HG02840 (cell line): ENCODE measurements around the gene SSUH2.

Experiments used
- ATAC-seq: cut with Tn5 transposase; IDR thresholded peaks from one replicate; pipeline ENCODE4 v1.9.1; 2021; ENCODE audit warnings: mild to moderate bottlenecking, moderate library complexity, moderate number of reproducible peaks; ENCODE audit not compliant: unreplicated experiment, low FRiP score

The SSUH2 gene

DNA sequence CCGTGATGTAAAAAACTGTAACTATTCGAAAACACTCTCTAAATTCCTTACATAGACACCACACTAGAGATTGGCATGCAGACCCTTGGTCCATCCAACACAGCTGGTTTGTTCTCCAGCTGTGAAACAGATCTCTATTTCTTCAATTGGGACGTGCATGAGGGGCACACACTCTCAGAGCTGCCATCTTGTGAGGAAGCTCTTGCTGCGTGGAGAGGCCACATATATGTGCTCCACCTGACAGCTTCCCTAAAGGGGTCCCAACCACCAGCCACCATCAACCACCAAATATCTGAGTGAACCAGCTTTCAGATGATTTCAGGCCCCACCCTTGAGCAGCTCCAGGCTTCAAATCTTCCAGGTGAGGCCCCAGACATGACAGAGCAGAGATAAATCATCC is 25.6 kb downstream of the SSUH2 start:
- no peak for ATAC-seq

DNA sequence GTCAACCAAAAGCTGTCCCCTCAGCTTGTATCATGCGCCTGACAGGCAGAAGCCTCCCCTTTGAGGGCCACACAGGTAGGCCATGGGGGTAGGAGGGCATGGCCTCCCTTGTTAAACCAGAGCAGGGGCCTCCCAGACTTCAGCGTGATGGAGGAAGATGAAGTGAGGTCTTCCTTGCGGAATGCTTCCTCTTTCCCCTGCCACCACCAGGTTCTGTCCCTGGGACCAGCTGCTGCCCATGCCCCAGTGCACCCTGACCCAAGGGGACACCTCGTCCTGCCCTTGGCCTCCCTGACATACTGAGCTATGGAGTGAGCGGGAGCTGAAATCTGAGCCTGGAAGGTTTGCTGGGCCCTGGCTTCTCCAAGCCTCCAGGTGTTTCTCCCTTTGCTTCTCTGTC is 26.7 kb downstream of the SSUH2 start:
- no peak for ATAC-seq

DNA sequence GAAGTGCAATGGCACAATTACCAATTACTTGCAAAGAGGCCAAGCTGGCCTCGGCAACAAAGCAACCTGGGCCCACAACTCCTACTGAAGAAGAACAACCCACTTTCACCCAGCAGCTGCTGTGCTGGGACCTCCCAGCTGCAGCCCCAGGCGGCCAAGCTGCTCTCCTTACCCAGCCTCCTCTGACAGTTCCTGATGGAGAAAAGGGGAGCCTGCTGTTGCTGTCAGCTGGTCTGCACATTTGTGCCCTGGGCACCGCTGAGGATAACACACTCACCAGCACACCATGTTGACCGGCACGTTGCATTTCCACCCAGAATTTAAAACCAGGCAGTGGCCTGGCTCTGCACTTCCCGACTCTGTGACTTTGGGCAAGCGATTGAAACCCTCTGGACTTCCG is 33.6 kb downstream of the SSUH2 start:
- no peak for ATAC-seq

DNA sequence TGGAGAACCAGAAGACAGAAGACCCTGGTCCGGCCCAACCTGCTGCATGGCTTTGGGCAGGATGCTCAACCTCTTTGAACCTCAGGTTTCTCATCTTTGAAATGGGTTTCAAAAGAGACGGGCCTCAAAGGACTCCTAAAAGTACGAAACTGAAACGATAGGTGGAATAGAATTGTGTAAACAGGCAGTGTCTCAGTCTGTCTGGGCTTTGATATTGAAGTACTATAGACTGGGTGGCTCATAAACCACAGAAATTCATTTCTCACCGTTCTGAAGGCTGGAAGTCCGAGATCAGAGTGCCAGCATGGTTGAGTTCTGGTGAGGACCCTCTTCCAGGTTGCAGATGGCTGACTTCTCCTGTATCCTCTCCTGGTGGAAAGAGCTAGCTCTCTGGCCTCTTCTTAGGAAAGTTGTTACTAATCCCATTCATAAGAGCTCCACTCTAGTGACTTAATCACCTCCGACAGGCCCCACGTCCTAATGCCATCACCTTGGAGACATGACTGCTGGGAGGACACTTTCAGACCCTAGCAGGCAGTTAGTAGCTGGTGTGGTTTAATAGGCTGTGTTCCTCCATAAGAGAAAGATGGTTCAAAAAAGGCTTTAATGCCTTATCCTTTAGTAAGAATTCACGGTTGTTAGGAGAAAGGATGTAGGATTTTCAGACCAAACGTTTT is 35.7 kb downstream of the SSUH2 start:
- ATAC-seq = no peak

DNA sequence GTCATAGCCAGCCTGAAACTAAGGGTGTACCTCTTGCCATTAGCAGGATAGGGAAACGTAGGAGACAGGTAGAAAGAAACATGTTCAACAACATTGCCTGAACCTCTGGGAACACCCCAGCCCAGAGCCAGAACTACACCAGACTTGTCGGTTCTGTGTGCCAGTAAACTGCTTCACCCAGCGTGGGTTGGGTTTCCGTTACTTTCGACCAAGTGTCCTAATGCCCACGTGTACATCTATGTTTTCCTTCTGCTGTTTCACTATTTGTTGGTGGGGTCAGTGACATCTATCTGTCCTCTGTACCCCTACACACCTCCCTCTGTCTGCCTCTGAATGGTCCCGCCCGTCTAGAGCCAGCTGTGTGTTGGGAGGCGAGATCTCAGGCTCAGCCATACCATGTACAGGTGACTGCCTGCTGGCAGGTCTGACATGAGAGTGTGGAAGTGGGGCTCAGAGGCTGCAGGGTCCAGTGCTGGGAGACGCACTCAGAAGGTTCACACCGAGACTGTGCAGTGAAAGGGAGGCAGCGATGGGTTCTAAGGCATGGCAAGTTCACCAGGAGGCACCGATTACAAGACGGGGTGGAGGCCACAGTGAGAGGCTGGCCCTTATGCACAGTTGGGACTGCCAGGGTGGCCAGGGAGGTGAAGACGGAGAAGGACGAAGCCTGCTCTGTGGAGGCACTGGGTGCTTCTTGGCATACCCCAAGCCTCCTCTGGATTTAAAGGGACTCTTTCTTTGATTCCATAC is 36.4 kb downstream of the SSUH2 start:
- ATAC-seq = no peak

DNA sequence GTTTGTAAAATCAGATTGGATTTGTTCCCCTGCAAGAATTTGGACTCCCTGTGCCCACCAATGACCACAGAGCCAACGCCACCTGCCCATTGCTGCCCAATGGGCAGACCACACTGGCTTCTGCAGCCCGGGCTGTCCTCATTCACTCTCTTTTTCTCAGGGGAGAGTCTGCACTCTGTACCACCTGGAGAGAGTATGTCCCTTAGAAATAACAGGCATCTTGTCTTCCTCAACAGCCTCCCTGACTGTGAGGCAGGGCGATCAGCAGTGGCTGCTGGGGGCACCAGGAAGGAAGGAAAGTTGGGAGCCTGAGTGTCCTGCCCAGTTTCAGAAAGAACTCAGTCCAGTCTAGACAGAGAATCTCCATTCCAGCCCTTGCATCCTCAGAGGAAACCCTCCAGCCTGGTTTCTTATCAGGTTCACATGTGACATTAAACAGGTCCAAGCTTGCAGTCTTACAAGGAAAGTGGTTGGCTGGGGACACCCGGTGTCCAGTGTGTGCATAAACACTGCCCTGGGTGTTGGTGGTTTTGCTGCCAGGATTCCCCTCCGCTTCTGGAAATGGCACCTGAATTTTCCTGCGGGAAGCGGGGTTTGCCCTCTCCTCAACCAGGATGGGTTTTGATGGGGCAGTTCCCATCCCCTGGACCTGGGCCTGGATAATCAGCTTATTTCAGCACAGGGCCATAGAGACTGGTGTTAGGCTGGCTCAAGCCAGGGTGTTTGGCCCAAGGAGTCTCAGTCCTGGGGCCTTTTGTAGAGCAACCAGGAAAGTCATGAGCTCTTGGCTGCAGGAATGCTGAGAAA is 37.2 kb downstream of the SSUH2 start:
- ATAC-seq = no peak

DNA sequence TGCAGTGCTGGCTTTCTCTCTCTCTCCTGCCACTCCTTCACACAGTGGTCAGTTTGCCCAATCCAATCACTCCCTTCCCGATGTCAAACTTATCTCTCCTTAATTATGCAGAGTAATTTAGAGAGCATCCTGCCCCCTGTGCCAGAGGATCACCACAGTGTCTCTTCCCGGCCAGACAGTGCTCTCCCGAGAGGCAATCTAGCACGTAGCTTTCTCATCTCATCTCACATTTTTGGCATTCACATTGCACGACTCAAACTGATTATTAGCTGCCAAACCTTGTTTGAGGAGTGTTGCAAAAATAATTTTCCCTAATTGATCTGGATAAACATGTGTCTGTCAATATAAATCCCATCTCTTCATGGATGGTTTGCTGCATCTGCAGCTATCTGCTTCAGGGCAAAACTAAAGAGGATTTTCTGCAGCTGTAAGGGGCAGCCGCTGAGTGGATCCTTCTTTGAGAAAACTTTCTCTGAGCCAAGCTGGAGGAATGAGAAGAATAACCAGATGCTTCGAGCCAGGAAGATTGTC is 37.8 kb downstream of the SSUH2 start:
- no peak for ATAC-seq

DNA sequence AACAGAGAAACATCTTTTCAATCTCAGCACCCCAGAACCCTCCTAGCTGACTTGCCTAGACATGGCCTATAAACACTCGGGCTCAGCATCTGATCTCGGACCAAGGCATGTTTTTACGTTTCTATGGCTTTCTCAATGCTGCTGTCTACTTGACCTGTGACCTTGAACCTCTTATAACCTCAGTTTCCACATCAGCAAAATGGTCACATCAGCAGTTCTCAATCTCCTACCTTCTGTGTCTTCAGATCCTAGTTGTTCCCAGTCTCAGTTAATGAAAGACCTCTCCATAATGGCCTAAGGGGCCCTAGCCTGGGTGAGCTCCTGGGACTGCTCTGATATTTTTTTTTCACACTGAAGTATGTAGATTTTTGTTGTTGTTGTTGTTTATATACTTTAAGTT is 39.6 kb downstream of the SSUH2 start:
- ATAC-seq = no peak

DNA sequence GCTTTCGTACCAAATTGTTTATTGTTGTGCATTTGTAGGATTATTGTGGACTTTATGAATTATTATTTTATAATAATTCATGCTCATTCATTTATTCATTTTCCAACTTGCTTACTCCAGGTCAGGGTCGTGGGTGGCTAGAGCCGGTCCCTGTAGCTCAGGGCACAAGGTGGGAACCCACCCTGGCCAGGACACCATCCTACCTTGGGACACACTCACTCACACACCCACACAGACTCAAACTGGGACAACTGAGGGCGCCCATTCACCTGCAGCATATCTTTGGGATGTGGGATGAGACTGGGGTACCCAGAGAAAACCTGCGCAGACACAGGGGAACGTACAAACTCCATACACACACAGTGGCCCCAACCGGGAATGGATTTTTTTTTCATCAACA is 40.6 kb downstream of the SSUH2 start:
- ATAC-seq = no peak

DNA sequence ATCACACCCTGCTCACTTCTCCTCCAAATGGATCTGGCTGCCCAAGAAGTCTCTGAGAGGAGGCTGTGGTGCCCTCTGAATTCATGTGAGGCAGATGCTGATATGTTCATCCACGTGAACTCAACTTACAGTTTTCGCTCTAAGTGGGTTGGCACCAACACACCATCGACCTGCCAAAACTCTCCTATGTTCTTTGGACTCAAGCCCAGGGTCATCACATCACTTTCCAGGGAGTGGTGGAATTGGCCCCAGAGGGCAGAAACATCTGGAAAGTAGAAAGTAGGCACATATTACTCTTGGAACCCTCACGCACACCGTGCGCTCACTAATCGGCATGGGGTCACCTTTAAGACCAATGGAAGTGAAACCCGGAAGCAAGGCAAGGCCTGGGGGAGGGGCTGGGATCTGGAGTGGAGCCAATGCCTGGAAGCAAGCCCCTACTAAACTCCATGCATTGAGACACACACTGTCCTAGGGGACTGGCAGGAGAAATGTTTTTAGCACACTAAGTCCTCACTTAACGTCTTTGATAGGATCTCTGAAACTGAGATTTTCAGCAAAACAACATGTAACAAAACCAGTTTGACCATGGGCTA is 41.4 kb downstream of the SSUH2 start:
- no peak for ATAC-seq

DNA sequence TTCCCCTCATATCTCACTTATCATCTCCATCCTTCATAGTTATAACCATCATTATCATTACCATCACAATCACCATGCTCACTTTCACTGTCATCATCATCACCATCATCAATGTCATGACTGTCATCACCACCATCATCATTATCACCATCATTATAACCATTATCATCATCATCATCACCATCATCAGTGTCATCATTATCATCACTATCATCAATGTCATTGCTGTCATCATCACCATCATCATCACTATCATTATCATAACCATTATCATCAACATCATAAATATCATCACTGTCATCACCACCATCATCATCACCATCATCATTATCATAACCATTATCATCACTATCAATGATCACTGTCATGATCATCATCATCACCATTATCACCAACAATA is 44.1 kb downstream of the SSUH2 start:
- no peak for ATAC-seq

DNA sequence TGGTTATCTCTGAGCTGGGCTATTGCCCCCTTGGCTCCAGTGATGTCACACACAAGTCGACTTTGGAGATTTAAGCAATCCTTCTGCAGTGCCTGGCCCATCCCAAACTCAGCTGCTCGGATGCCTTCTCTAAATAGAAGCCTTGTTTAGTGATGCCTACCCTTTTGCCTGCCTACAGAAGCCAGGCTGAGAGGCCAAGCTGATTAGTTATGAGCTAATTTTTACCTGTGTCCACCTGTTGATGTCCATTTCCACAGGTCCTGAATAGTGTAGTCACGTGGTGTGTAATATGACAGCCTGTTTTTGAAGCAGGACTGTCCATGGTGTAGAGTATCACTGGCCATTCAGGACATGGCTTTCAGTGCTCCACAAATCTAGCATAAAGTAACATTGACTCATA is 45.5 kb downstream of the SSUH2 start:
- ATAC-seq = no peak

DNA sequence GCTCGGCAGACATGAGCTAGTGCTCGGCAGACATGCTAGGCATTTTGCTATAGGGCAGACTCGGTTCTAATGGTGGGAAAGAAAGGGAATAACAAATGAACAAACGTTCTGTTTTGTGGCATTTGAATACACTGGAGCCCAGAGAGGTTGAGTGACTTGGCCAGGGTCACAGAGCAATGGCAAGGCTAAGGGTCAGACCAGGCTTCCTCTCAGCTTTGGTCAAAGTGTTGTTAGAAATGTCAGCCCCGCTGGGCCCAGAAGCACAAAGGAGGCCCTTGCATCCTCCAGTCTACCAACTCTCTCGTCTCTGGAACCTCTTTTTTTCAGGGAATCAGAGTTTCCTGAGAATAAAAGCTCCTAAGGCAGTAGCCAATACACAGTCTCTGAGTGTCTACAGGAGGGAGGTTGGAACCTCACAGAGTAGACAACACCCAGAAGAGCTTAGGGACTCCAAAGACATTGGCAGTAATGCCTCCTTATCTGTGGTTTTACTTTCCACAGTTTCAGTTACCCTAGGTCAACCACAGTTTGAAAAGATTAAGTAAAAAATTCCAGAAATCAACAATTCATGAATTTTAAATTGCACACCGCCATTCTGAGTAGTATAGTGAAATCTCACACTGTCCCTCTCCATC is 47.3 kb downstream of the SSUH2 start:
- no peak for ATAC-seq

DNA sequence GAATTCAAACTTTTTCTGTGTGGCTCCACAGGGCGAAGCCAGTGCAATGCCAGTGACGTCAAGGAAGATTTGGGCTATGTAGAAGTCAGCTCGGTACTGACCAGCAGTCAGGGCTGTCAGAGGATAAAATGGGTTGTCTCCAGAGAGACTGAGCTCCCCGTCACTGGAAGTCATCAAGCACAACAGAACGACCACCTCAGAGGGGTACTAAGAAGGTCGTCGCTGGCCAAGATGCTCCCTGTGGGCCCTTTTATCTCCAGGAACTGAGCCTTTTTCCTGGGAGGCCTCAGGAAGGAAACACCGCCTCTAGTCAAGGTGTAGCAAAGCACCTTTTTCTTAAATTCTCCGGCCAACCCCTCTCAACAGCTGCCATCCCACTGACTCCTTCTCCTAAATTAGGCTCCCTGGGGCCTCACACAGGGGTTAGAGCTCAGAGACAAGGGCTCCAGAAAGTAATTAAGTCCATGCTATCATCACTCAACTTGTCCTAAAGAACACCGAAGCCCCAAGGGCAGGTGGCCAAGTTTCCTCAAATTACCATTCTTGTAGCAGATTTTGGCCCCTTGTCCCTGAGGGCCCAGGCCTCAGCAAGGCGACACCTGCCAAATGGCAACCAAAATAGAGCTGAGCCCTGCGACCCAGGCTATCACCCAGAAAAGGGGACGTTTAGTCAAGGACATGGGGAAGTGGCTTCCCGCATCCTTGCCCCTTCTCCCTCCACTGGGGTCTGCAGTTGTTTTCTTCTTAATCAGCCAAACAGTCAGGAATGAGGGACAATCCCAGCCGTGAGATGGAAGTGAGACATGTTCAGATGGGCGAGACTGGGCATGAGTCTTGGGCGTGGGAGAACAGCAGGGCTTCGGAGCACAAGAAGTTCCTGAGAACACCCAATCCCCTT is 48.0 kb downstream of the SSUH2 start:
- no peak for ATAC-seq

DNA sequence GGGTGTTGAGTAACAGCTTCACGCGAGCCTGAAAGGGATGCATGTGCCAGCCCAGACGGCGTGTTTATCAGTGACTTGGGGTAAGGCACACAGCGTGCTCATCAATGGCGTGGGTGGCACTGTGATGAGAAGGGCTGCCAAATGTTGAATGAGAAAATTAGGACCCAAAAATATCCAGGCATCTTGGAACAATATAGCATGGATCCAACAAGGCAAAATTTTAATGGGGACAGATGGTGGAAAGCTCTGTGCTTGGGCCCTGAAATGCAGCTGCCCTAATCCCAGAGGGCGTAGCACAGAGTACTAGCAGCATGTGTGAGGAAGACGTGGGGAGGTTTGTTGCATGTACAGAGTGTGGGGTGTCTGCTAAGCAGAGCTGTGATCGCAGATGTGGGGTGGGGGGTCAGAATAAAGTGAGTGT is 48.9 kb downstream of the SSUH2 start:
- ATAC-seq = no peak

DNA sequence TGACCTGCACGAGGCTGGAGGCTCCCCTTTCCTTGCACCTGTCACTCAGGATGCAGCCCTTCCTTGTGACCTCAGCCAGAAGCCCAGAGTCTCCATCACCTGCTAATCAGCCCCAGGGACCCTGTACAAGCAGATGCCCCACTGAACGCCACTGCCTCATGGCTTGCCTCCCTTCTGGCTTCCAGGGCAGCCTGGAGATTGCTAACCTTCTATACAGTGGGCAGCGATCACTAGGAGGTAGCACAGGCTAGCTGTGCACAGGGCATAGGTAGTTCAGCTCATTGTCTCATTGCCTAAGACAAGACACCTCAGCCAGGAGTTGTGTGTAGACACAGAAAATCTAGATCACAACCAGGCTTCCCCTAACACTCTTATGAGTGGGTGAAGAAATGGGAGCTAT is 49.3 kb downstream of the SSUH2 start:
- no peak for ATAC-seq

DNA sequence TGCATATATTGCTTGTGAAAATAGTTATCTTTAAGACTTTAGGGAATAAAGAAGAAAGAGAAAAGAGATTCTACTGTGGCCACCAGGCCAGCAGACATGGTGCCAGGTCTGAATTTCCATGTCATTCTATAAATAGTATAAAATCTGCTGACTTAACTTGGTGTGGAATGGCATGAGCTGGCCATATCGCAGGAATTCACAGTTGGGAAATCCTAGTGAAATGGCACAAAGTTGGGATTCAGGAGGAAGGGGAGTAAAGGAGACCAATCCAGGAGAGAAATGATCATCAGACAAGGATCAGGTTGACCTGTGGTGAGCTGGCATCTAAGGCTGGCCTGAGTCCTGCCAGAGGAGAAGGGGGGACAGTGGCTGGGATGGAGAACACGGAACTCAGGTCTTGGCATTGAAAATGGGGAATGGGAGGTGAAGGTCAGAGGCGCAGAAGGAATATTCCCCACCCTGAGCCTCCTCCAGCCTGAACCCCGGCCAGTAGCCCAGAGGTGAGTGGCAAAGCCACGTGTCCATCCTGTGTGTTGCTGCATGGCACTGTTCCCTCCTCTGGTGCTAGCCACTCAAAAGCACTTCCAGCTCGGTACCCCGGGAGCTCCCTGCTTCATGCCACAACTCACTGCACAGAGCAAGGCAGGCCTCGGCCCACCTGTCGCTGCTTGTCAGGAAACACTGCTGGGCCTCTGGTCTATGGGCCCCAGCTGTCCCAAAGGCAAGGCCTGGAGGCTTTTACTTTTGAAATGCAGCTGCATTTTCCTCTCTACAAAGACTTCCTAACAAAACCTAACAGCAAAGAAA is 51.4 kb downstream of the SSUH2 start:
- no peak for ATAC-seq

DNA sequence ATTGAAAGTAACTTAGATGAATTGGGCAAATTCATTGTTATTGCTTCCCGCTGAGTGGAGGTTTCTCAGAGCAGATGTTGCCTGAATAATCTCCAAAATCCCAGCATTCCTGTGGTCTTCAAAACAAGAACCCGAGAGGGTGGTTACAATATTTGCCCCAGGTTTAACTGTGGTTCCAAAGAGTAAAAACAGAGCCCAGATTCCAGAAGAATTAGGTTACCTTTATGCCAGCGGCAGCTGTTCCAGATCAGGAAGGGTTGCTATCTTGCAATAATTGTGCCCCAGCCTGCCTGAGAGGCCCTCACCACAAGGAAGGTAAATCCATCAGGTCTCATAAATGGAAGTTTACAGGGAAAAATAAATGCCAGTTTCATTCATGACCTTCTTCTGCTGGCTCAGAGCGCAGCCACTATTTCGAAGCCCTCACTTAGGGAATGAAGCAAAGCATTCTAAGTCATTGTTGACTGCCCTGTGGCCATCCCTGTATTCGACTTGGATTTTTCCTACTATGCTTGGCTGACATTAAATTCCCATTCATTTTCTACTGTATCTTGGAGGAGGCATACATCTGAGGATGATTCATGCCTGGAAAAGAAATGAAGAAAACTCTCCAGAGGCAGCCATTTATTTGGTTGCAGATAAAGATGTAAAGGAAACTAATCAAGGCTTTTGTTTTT is 54.6 kb downstream of the SSUH2 start:
- ATAC-seq = no peak
